T follicular helper cell (primary cell): ENCODE data around the gene NFKBIZ.
"Not testable (repeated sequence)": the region's sequence is repeated elsewhere in the genome, so short reads cannot be mapped to it uniquely, and the experiment has no call there.

Experiments used
- DNase-seq: peaks from one replicate; pipeline ENCODE4 v3.0.0-alpha.2; 2020; ENCODE audit warnings: low read depth

NFKBIZ gene

GRCh38 chr3:101876142-101876541 lies 26.8 kb downstream of the NFKBIZ start:
- no peak for DNase-seq

GRCh38 chr3:101878589-101878988 lies 29.3 kb downstream of the NFKBIZ start:
- DNase-seq, result no peak

GRCh38 chr3:101879102-101879501 lies 29.8 kb downstream of the NFKBIZ start:
- DNase-seq, result no peak

- DNase-seq, result no peak
Observed at GRCh38 chr3:101879623-101880284, 30.4 kb downstream of the NFKBIZ start.

GRCh38 chr3:101884776-101885175 lies 35.5 kb downstream of the NFKBIZ start:
- DNase-seq, result no peak

DNA sequence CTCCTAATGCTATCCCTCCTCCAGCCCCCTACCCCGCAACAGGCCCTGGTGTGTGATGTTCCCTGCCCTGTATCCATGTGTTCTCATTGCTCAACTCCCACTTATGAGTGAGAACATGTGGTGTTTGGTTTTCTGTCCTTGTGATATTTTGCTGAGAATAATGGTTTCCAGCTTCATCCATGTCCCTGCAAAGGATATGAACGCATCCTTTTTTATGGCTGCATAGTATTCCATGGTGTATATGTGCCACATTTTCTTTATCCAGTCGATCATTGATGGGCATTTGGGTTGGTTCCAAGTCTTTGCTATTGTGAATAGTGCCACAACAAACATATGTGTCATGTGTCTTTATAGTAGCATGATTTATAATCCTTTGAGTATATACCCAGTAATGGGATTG lies 36.3 kb downstream of the NFKBIZ start:
- DNase-seq, result not testable (repeated sequence)

- no peak for DNase-seq
Observed at GRCh38 chr3:101886626-101887025, 37.3 kb downstream of the NFKBIZ start.

DNA sequence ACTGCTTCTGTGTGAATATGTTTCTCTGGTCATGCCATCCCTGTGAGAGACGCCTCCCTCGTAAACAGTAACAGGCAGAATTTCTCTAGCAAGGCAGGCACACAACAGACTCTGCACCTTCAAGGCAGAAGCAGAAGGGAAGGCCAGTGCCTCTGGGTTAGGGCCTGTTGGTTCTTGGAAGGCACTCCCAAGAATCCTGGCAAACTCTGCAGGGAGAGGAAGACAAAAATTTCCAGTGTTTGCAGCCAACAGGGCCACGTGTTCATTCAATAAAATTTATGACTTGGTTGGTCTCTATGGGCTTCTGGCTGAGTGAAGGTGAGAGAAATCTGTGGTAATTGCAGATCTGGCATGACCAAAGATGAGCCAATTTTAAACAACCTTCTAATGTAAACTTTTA lies 39.3 kb downstream of the NFKBIZ start:
- no peak for DNase-seq

- DNase-seq, result no peak
Observed at GRCh38 chr3:101890716-101891115, 41.4 kb downstream of the NFKBIZ start.

GRCh38 chr3:101892648-101893047 lies 43.3 kb downstream of the NFKBIZ start:
- no peak for DNase-seq

GRCh38 chr3:101896083-101896757 lies 46.9 kb downstream of the NFKBIZ start:
- DNase-seq, result no peak

DNA sequence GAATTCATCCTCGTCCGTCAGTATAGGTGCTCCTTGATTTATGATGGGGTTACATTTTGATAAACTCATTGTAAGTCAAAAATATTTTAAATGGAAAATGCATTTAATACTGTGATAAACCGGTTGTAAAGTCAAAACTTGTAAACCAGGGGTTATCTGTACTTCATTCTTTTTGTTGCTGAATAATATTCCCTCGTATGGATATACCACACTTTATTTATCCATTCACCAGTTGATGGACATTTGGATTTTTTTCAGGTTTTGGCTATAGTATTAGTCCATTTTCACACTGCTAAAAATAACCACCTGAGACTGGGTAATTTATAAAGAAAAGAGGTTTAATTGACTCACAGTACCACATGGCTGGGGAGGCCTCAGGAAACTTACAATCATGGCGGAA lies 47.7 kb downstream of the NFKBIZ start:
- no peak for DNase-seq

DNA sequence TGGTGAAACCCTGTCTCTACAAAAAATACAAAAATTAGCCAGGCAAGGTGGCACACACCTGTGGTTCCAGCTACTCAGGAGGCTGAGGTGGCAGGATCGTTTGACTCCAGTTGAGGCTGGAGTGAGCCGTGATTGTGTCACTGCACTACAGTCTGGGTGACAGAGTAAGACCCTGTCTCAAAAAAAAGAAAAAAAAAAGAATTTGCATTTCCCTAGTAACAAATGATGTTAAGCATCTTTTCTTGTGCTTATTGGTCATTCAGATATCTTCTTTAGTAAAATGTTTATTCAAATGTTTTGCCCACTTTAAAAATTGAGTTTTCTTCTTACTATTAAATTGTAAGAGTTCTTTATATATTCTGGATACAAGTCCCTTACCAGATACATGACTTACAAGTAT lies 48.7 kb downstream of the NFKBIZ start:
- DNase-seq, result no peak

- DNase-seq, result no peak
Observed at GRCh38 chr3:101898752-101899169, 49.4 kb downstream of the NFKBIZ start.

DNA sequence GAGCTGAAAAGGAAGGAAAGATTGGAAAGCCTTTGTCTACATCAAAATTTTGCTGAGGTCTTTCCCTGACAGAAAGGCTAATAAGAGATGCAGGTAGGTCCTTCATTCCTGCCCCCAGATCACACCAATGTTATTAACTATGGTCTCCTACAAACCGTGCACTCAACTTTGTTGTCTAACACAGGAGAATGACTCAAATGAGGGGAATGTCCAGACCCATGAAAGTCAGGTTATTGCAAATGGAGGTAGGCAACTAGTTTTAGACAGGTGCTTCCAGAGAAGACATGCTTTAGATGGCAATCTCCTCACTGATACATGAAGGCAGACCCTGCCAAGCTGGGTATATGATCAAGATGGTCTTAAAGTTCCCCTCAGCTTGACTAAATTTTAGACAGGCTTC lies 51.0 kb downstream of the NFKBIZ start:
- no peak for DNase-seq

GRCh38 chr3:101900736-101901135 lies 51.4 kb downstream of the NFKBIZ start:
- DNase-seq, result no peak

- DNase-seq, result no peak
Observed at GRCh38 chr3:101902041-101902440, 52.7 kb downstream of the NFKBIZ start.

GRCh38 chr3:101903451-101903871 lies 54.1 kb downstream of the NFKBIZ start:
- DNase-seq, result no peak

DNA sequence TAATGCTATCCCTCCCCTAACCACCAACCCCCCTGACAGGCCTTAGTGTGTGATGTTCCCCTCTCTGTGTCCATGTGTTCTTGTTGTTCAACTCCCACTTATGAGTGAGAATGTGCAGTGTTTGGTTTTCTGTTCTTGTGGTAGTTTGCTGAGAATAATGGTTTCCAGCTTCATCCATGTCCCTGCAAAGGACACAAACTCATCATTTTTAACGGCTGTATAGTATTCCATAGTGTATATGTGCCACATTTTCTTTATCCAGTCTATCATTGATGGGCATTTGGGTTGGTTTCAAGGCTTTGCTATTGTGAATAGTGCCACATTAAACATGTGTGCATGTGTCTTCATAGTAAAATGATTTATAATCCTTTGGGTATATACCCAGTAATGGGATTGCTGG lies 56.3 kb downstream of the NFKBIZ start:
- not testable (repeated sequence) for DNase-seq
